GM18526 (cell line): ENCODE results near the gene WDR18.

Source experiments
- POLR2A ChIP-seq: IDR thresholded peaks from 3 replicates; pipeline ENCODE4 v1.6.1; 2011; ENCODE audit not compliant: insufficient read length; ENCODE audit errors: extremely low read depth

Gene WDR18

GRCh38 chr19:984165-984967 lies at the start of gene WDR18:
Gene WDR18, plus strand, starts transcription at chr19:984345. Its CDS starts 9 bp downstream, at chr19:984354.
- TF ChIP-seq POLR2A = peak; percentile 39

- no peak for TF ChIP-seq POLR2A
Observed at GRCh38 chr19:934865-935479, 49.2 kb upstream of the WDR18 start.

- TF ChIP-seq POLR2A = no peak
Observed at GRCh38 chr19:936175-936546, 48.0 kb upstream of the WDR18 start.

GRCh38 chr19:937259-937694 lies 46.9 kb upstream of the WDR18 start:
- TF ChIP-seq POLR2A = no peak

- no peak for TF ChIP-seq POLR2A
Observed at GRCh38 chr19:938233-938923, 45.8 kb upstream of the WDR18 start.

- TF ChIP-seq POLR2A = no peak
Observed at GRCh38 chr19:939439-939838, 44.7 kb upstream of the WDR18 start.

GRCh38 chr19:939922-940321 lies 44.2 kb upstream of the WDR18 start:
- no peak for TF ChIP-seq POLR2A

- TF ChIP-seq POLR2A = no peak
Observed at GRCh38 chr19:940591-941291, 43.4 kb upstream of the WDR18 start.

- TF ChIP-seq POLR2A = no peak
Observed at GRCh38 chr19:941292-942132, 42.6 kb upstream of the WDR18 start.

GRCh38 chr19:942133-942645 lies 42.0 kb upstream of the WDR18 start:
- TF ChIP-seq POLR2A = no peak

- TF ChIP-seq POLR2A = no peak
Observed at GRCh38 chr19:943551-944170, 40.5 kb upstream of the WDR18 start.

- TF ChIP-seq POLR2A = no peak
Observed at GRCh38 chr19:944171-944567, 40.0 kb upstream of the WDR18 start.

- no peak for TF ChIP-seq POLR2A
Observed at GRCh38 chr19:944663-945241, 39.4 kb upstream of the WDR18 start.

GRCh38 chr19:945401-946252 lies 38.5 kb upstream of the WDR18 start:
- TF ChIP-seq POLR2A = no peak
